Spleen (tissue), 11 donors: ENCODE results near the gene HSPBP1. TPM values are rescaled to one million over a fixed set of nuclear protein-coding genes. Genes with fewer than 3 reads are reported as not detected.

Source experiments
- DNase-seq: peaks from one replicate; pipeline ENCODE4 v3.0.0-alpha.2; 2020
- H3K27ac ChIP-seq, 8 donors: fragments of 200-600 bp; sonication (generic) in 7 of 8; 1 replicate in 4 of 8; 2 replicates in 4 of 8; pipeline versions ENCODE4 v1.5.0 to v1.8.0; 2016 to 2021; ENCODE audit warnings: inconsistent platforms in 4 of 8, mild to moderate bottlenecking in 4 of 8, moderate library complexity in 1 of 8
- H3K27me3 ChIP-seq, 7 donors: fragments of 200-600 bp; sonication (generic) in 6 of 7; replicated peaks in 1 of 7; 1 replicate in 4 of 7; 2 replicates in 3 of 7; pipeline versions ENCODE4 v1.5.0 to v1.8.0; 2016 to 2021; ENCODE audit warnings: inconsistent platforms in 3 of 7, mild to moderate bottlenecking in 1 of 7
- H3K36me3 ChIP-seq, 6 donors: fragments of 200-600 bp; sonication (generic) in 5 of 6; 1 replicate in 4 of 6; 2 replicates in 2 of 6; pipeline versions ENCODE4 v1.5.0 to v1.8.0; 2016 to 2021; ENCODE audit warnings: inconsistent platforms in 2 of 6
- H3K4me1 ChIP-seq, 6 donors: fragments of 200-600 bp; sonication (generic) in 5 of 6; 1 replicate in 3 of 6; 2 replicates in 3 of 6; pipeline versions ENCODE4 v1.5.0 to v1.8.0; 2016 to 2021; ENCODE audit warnings: inconsistent platforms in 3 of 6
- H3K4me3 ChIP-seq, 8 donors: fragments of 200-600 bp; sonication (generic) in 7 of 8; 1 replicate in 4 of 8; 2 replicates in 4 of 8; pipeline versions ENCODE4 v1.5.0 to v1.8.0; 2016 to 2021; ENCODE audit warnings: inconsistent platforms in 4 of 8, mild to moderate bottlenecking in 4 of 8, moderate library complexity in 2 of 8
- H3K9me3 ChIP-seq, 8 donors: fragments of 200-600 bp; sonication (generic) in 7 of 8; 1 replicate in 4 of 8; 2 replicates in 4 of 8; pipeline versions ENCODE4 v1.5.0 to v1.8.0; 2016 to 2021; ENCODE audit warnings: inconsistent platforms in 4 of 8
- CTCF ChIP-seq, 11 experiments: fragments of 200-600 bp in 7 of 11; fragments of 450-650 bp in 4 of 11; sonication (generic) in 4 of 11; IDR thresholded peaks in 8 of 11; conservative IDR thresholded peaks in 3 of 11; 1 replicate in 7 of 11; 2 replicates in 4 of 11; pipeline versions ENCODE4 v1.4.0 to v1.8.0; 2016 to 2021; ENCODE audit warnings: antibody characterized with exemption in 11 of 11, inconsistent platforms in 4 of 11, mild to moderate bottlenecking in 1 of 11
- POLR2A ChIP-seq, 3 donors: fragments of 450-650 bp; IDR thresholded peaks; one replicate each; pipeline ENCODE4 v1.5.1; 2017; ENCODE audit warnings: antibody characterized with exemption in 3 of 3, mild to moderate bottlenecking in 1 of 3
- POLR2AphosphoS5 ChIP-seq, 3 donors: sonication (generic); formaldehyde crosslinking; IDR thresholded peaks; one replicate each; pipeline ENCODE4 v1.5.1; 2017; ENCODE audit warnings: antibody characterized with exemption in 3 of 3
- WGBS, 5 donors: extraction: QIAGEN DNeasy Blood & Tissue Kit in 3 of 5; methylation state at CpG; one replicate each; pipeline versions ENCODE4 v1.1.5 to v1.1.7; 2013 to 2018; 5-methylcytosine and 5-hydroxymethylcytosine counted together
- intact Hi-C: fragments of 100-400 bp; cut with DNase I; formaldehyde crosslinking; loops from one replicate; pipeline ENCODE4 v1.15.0; 2023; ENCODE audit warnings: low total_unique reads
- microRNA-seq, 3 donors: library from miRNA; unstranded; fragments of <30 nt; microRNA quantifications; one replicate each; pipeline versions ENCODE4 to v1.1.0, GENCODE V29; 2019 to 2020
- polyA plus RNA-seq, 3 donors: library from polyadenylated mRNA; stranded (reverse); fragments of 200-250 nt; gene quantifications; one replicate each; pipeline ENCODE4 v1.2.1, GENCODE V29; 2013
- small RNA-seq, 4 donors: library from RNA; depleted of rRNA; stranded (forward); fragments of <200 nt; gene quantifications; one replicate each; pipeline ENCODE3, GENCODE V24; 2016
- total RNA-seq, 7 donors: library from RNA; depleted of rRNA in 3 of 7; stranded (reverse); fragments of >200 nt in 3 of 7; fragmentation: NEBNext Ultra II Directional in 4 of 7; extraction: Animal tissue kit (Norgen Biotek cat#: 25700) in 4 of 7; gene quantifications; one replicate each; pipeline versions ENCODE4 v1.1.0 to v1.2.1, GENCODE V29; 2016 to 2021
- donor health status: healthy with polysubstance abuse.
- donor health status: DM: no; HTN: no; CAD: no; lungs with moderate emphysema.
- donor health status: DM: no; HTN: no; CAD: no.
- donor health status: Bipolar disorder and iron deficiency.
- donor health status: healthy.
- donor health status: DM: no; HTN: no; CAD: no.
- donor health status: DM: yes; HTN: yes; CAD: no.

Gene HSPBP1
- total and polyA plus RNA-seq, 10 donors = 14.2 to 27.0 (median 18.4) TPM

GRCh38 chr19:55213547-55213946 lies 66.4 kb downstream of the HSPBP1 start:
- Histone ChIP-seq H3K9me3 (peaks cover 0 to 24% (median 15%) of the 10 kb centered on the region in 8 donors), H3K27me3 (peaks cover 0 to 57% (median 0%) of the 10 kb centered on the region in 7 donors), H3K4me1 (peaks cover 0 to 32% (median 14%) of the 10 kb centered on the region in 6 donors), H3K27ac (no peak overlapping the region), H3K36me3 (no peaks in the 10 kb centered on the region), H3K4me3 (no peak overlapping the region)
- DNase-seq = no peak
- intact Hi-C loops = no loop called here
- TF ChIP-seq POLR2A (IDR thresholded peaks at IDR 0.05) (no peak), CTCF (IDR thresholded peaks at IDR 0.05 in 8 of 11, conservative IDR thresholded peaks at IDR 0.05 in 3 of 11) (no peak), POLR2AphosphoS5 (IDR thresholded peaks at IDR 0.05) (no peak)
- WGBS, 5 donors = 83 to 90% (median 85%) methylated on average over 7 of the region's 7 CpGs

GRCh38 chr19:55212447-55212846 lies 67.5 kb downstream of the HSPBP1 start:
- Histone ChIP-seq H3K9me3 (peaks cover 0 to 24% (median 15%) of the 10 kb centered on the region in 8 donors), H3K36me3 (no peaks in the 10 kb centered on the region), H3K4me3 (no peak overlapping the region), H3K27me3 (peaks cover 0 to 55% (median 0%) of the 10 kb centered on the region in 7 donors), H3K4me1 (peaks cover 0 to 31% (median 14%) of the 10 kb centered on the region in 6 donors), H3K27ac (no peak overlapping the region)
- TF ChIP-seq CTCF (IDR thresholded peaks at IDR 0.05 in 8 of 11, conservative IDR thresholded peaks at IDR 0.05 in 3 of 11) = peak in 7 of 11 experiments; percentile 10 to 50 (median 40)
- no peak for TF ChIP-seq POLR2AphosphoS5 (IDR thresholded peaks at IDR 0.05)
- intact Hi-C loops = no loop called here
- DNase-seq = no peak
- WGBS, 5 donors = 72 to 84% (median 75%) methylated on average over 3 of the region's 3 CpGs

Small RNA genes lying within 50 kb of the gene (microRNA-seq; reads per million reads assigned to microRNA genes)
- 0.85 to 2.8 (median 1.8) reads per million in 3 donors for gene MIR6802
- 14.1 to 27.0 (median 15.8) reads per million in 3 donors for gene MIR6803
- gene MIR6804 = 0.85 to 2.2 (median 1.1) reads per million in 3 donors

Small RNA genes lying within 50 kb of the gene (small RNA-seq; reads per million reads assigned to genes)
- gene MIR6802 = 0 to 0.49 (median 0) reads per million in 4 donors
- 0 to 0.53 (median 0.39) reads per million in 4 donors for gene MIR6803
- 0 reads per million in 4 donors for gene MIR6804

Other genes with a start within 250 kb of the HSPBP1 start
- gene GP6, start 241.8 kb downstream of the HSPBP1 start, total RNA-seq = 1 to 10 TPM; 1.3 to 3.8 (median 1.7) TPM
- under 1 TPM; 0.09 to 0.41 (median 0.35) TPM for gene GP6, start 241.8 kb downstream of the HSPBP1 start, polyA plus RNA-seq
- 10 to 100 TPM; 15.3 to 31.5 (median 17.9) TPM for gene RDH13, start 217.0 kb downstream of the HSPBP1 start, total RNA-seq
- gene RDH13, start 217.0 kb downstream of the HSPBP1 start, polyA plus RNA-seq = 10 to 100 TPM in 1 of 3 donors, 1 to 10 TPM in 2; 4.6 to 13.5 (median 7.6) TPM
- gene EPS8L1, start 204.2 kb downstream of the HSPBP1 start, total RNA-seq = 1 to 10 TPM in 5 of 7 donors, under 1 TPM in 1, not detected in 1; 0.37 to 3.4 (median 2.2) TPM
- gene EPS8L1, start 204.2 kb downstream of the HSPBP1 start, polyA plus RNA-seq = 1 to 10 TPM; 5.2 to 5.3 (median 5.3) TPM
- 100 to 1,000 TPM in 5 of 7 donors, 10 to 100 TPM in 2; 88.2 to 193 (median 129) TPM for gene PPP1R12C, start 162.5 kb downstream of the HSPBP1 start, total RNA-seq
- gene PPP1R12C, start 162.5 kb downstream of the HSPBP1 start, polyA plus RNA-seq = 100 to 1,000 TPM in 2 of 3 donors, 10 to 100 TPM in 1; 98.2 to 292 (median 263) TPM
- gene TNNT1, start 130.9 kb downstream of the HSPBP1 start, total RNA-seq = 1 to 10 TPM in 4 of 7 donors, not detected in 3; 1.3 to 5.4 (median 2.6) TPM
- 1 to 10 TPM in 1 of 3 donors, under 1 TPM in 2; 0.26 to 6.2 (median 0.94) TPM for gene TNNT1, start 130.9 kb downstream of the HSPBP1 start, polyA plus RNA-seq
- not detected for gene TNNI3, start 122.4 kb downstream of the HSPBP1 start, total RNA-seq
- under 1 TPM; 0.15 to 0.74 (median 0.70) TPM for gene TNNI3, start 122.4 kb downstream of the HSPBP1 start, polyA plus RNA-seq
- gene DNAAF3, start 113.5 kb downstream of the HSPBP1 start, total RNA-seq = 1 to 10 TPM in 2 of 7 donors, under 1 TPM in 3, not detected in 2; 0.68 to 1.1 (median 0.76) TPM
- under 1 TPM; 0.28 to 0.45 (median 0.36) TPM for gene DNAAF3, start 113.5 kb downstream of the HSPBP1 start, polyA plus RNA-seq
- 1 to 10 TPM in 1 of 7 donors, not detected in 6; 1.4 TPM for gene SYT5, start 99.8 kb downstream of the HSPBP1 start, total RNA-seq
- under 1 TPM; 0.06 to 0.23 (median 0.13) TPM for gene SYT5, start 99.8 kb downstream of the HSPBP1 start, polyA plus RNA-seq
- gene PTPRH, start 70.6 kb downstream of the HSPBP1 start, total RNA-seq = 10 to 100 TPM; 36.8 to 97.9 (median 53.8) TPM
- gene PTPRH, start 70.6 kb downstream of the HSPBP1 start, polyA plus RNA-seq = 10 to 100 TPM in 2 of 3 donors, 1 to 10 TPM in 1; 6.5 to 31.7 (median 14.9) TPM
- 10 to 100 TPM in 3 of 7 donors, 1 to 10 TPM in 4; 7.5 to 11.7 (median 9.6) TPM for gene TMEM86B, start 51.3 kb downstream of the HSPBP1 start, total RNA-seq
- 10 to 100 TPM; 11.8 to 31.5 (median 28.2) TPM for gene TMEM86B, start 51.3 kb downstream of the HSPBP1 start, polyA plus RNA-seq
- gene PPP6R1, start 21.1 kb downstream of the HSPBP1 start, total RNA-seq = 100 to 1,000 TPM; 113 to 150 (median 133) TPM
- 10 to 100 TPM; 49.2 to 90.5 (median 65.1) TPM for gene PPP6R1, start 21.1 kb downstream of the HSPBP1 start, polyA plus RNA-seq
- 1 to 10 TPM in 5 of 7 donors, under 1 TPM in 2; 0.79 to 2.9 (median 1.7) TPM for gene BRSK1, start 3.9 kb upstream of the HSPBP1 start, total RNA-seq
- gene BRSK1, start 3.9 kb upstream of the HSPBP1 start, polyA plus RNA-seq = 1 to 10 TPM in 2 of 3 donors, under 1 TPM in 1; 0.70 to 1.5 (median 1.0) TPM
- 10 to 100 TPM in 3 of 7 donors, 1 to 10 TPM in 4; 5.6 to 34.1 (median 9.9) TPM for gene TMEM150B, start 45.2 kb upstream of the HSPBP1 start, total RNA-seq
- gene TMEM150B, start 45.2 kb upstream of the HSPBP1 start, polyA plus RNA-seq = 1 to 10 TPM; 1.7 to 6.5 (median 4.1) TPM
- gene KMT5C, start 59.8 kb upstream of the HSPBP1 start, total RNA-seq = 10 to 100 TPM; 10.5 to 18.1 (median 12.8) TPM
- gene KMT5C, start 59.8 kb upstream of the HSPBP1 start, polyA plus RNA-seq = 10 to 100 TPM in 1 of 3 donors, 1 to 10 TPM in 2; 5.7 to 12.2 (median 7.8) TPM
- 1 to 10 TPM in 1 of 7 donors, under 1 TPM in 4, not detected in 2; 0.30 to 1.6 (median 0.63) TPM for gene COX6B2, start 74.6 kb upstream of the HSPBP1 start, total RNA-seq
- gene COX6B2, start 74.6 kb upstream of the HSPBP1 start, polyA plus RNA-seq = under 1 TPM in 2 of 3 donors, not detected in 1; 0.06 to 0.08 TPM
- gene GARIN5B, start 83.2 kb upstream of the HSPBP1 start, total RNA-seq = not detected
- not detected for gene GARIN5B, start 83.2 kb upstream of the HSPBP1 start, polyA plus RNA-seq
- under 1 TPM in 1 of 7 donors, not detected in 6; 0.23 TPM for gene IL11, start 90.4 kb upstream of the HSPBP1 start, total RNA-seq
- gene IL11, start 90.4 kb upstream of the HSPBP1 start, polyA plus RNA-seq = under 1 TPM in 2 of 3 donors, not detected in 1; 0.04 to 0.06 TPM
- gene TMEM190, start 96.7 kb upstream of the HSPBP1 start, total RNA-seq = not detected
- under 1 TPM in 1 of 3 donors, not detected in 2; 0.20 TPM for gene TMEM190, start 96.7 kb upstream of the HSPBP1 start, polyA plus RNA-seq
- gene TMEM238, start 104.2 kb upstream of the HSPBP1 start, total RNA-seq = 1 to 10 TPM; 3.7 to 8.8 (median 5.0) TPM
- under 1 TPM in 2 of 3 donors, not detected in 1; 0.17 to 0.32 TPM for gene TMEM238, start 104.2 kb upstream of the HSPBP1 start, polyA plus RNA-seq
- 1,000 to 10,000 TPM in 5 of 7 donors, 100 to 1,000 TPM in 2; 581 to 2,029 (median 1,447) TPM for gene RPL28, start 105.8 kb upstream of the HSPBP1 start, total RNA-seq
- gene RPL28, start 105.8 kb upstream of the HSPBP1 start, polyA plus RNA-seq = 1,000 to 10,000 TPM; 3,566 to 4,833 (median 4,082) TPM
- 10 to 100 TPM; 14.4 to 40.8 (median 23.8) TPM for gene UBE2S, start 127.7 kb upstream of the HSPBP1 start, total RNA-seq
- gene UBE2S, start 127.7 kb upstream of the HSPBP1 start, polyA plus RNA-seq = 10 to 100 TPM in 2 of 3 donors, 1 to 10 TPM in 1; 4.9 to 18.7 (median 11.8) TPM
- gene SHISA7, start 163.2 kb upstream of the HSPBP1 start, total RNA-seq = under 1 TPM in 1 of 7 donors, not detected in 6; 0.27 TPM
- under 1 TPM in 1 of 3 donors, not detected in 2; 0.03 TPM for gene SHISA7, start 163.2 kb upstream of the HSPBP1 start, polyA plus RNA-seq
- 10 to 100 TPM; 38.6 to 85.0 (median 54.5) TPM for gene ISOC2, start 181.5 kb upstream of the HSPBP1 start, total RNA-seq
- 10 to 100 TPM; 55.6 to 98.7 (median 64.5) TPM for gene ISOC2, start 181.5 kb upstream of the HSPBP1 start, polyA plus RNA-seq
- not detected for gene C19orf85, start 184.6 kb upstream of the HSPBP1 start, total RNA-seq
- gene C19orf85, start 184.6 kb upstream of the HSPBP1 start, polyA plus RNA-seq = not detected
- gene ZNF628, start 196.5 kb upstream of the HSPBP1 start, total RNA-seq = 10 to 100 TPM in 3 of 7 donors, 1 to 10 TPM in 4; 4.4 to 13.6 (median 9.7) TPM
- 1 to 10 TPM; 1.4 to 8.2 (median 1.7) TPM for gene ZNF628, start 196.5 kb upstream of the HSPBP1 start, polyA plus RNA-seq
- 10 to 100 TPM in 1 of 7 donors, 1 to 10 TPM in 6; 1.9 to 10.3 (median 6.9) TPM for gene NAT14, start 205.1 kb upstream of the HSPBP1 start, total RNA-seq
- gene NAT14, start 205.1 kb upstream of the HSPBP1 start, polyA plus RNA-seq = 10 to 100 TPM; 13.8 to 17.7 (median 15.5) TPM
- 10 to 100 TPM; 11.0 to 30.6 (median 24.1) TPM for gene SSC5D, start 208.3 kb upstream of the HSPBP1 start, total RNA-seq
- gene SSC5D, start 208.3 kb upstream of the HSPBP1 start, polyA plus RNA-seq = 1 to 10 TPM in 2 of 3 donors, under 1 TPM in 1; 0.61 to 7.4 (median 2.5) TPM